ENCODE results near the gene SEL1L3.
"Not testable (repeated sequence)": the region's sequence is repeated elsewhere in the genome, so short reads cannot be mapped to it uniquely, and the experiment has no call there.

The SEL1L3 gene

GRCh38 chr4:25879587-25879986 lies 16.8 kb upstream of the SEL1L3 start:
- DNase-seq = no peak

- no peak for DNase-seq
Observed at GRCh38 chr4:25879091-25879584, 16.4 kb upstream of the SEL1L3 start.

GRCh38 chr4:25878676-25879075 lies 15.9 kb upstream of the SEL1L3 start:
- DNase-seq = no peak

GRCh38 chr4:25875281-25875745 lies 12.5 kb upstream of the SEL1L3 start:
- no peak for DNase-seq

DNA sequence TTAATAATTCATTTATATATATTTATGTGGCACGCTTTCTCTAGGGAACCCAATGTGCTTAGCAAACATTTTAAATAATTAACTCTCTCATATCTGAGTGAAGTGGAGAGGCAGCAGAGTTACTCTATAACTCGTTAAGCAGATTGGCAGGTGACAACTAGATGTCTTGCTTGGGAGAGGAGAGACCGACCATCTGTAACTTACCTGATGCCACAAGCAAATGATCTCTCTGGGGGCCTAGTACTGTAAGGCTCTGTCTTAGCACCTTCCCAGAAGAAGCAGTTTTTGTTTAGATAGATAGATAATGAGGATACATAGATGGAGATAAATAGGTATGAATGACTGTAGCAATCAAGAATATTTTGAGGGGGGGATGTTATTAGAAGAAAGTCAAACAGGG lies 11.9 kb upstream of the SEL1L3 start:
- DNase-seq = no peak

GRCh38 chr4:25873632-25874129 lies 10.9 kb upstream of the SEL1L3 start:
- no peak for DNase-seq

DNA sequence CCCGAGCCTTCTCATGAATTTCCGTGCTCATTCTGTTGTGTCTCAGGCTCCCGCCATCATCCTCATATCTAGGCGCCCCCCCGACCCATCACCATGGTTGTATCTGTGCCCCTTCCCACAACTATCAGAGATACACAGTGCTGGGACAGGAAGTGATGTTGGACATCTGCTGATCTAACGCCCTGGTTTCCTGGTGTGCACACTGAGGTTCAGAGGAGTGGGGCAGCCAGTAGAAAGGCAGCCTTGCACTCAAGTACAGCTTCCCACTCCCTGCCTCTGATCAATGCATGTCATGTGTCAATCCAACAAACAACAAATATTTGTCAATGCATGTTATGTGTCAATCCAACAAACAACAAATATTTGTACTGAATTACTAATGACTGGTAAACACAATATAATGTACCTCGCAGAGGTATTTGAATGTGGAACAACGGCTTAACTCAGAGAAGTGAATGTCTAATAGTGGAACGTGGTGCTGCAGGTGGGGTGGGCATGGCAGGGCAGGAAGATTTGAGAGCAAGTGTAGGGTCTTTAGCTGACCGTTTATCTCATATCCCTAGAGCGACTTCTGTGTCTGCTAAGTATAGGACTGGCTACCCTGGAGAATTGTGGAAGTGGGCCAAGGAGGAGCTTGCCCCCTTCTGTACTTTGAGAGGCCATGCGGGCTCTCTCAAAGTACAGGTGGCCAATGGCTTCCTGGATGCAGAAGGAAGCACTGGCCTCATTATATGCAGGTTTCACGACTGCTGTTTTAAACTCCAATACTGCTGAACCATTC lies 10.3 kb upstream of the SEL1L3 start:
- DNase-seq = no peak

GRCh38 chr4:25870081-25870480 lies 7.3 kb upstream of the SEL1L3 start:
- no peak for DNase-seq

DNA sequence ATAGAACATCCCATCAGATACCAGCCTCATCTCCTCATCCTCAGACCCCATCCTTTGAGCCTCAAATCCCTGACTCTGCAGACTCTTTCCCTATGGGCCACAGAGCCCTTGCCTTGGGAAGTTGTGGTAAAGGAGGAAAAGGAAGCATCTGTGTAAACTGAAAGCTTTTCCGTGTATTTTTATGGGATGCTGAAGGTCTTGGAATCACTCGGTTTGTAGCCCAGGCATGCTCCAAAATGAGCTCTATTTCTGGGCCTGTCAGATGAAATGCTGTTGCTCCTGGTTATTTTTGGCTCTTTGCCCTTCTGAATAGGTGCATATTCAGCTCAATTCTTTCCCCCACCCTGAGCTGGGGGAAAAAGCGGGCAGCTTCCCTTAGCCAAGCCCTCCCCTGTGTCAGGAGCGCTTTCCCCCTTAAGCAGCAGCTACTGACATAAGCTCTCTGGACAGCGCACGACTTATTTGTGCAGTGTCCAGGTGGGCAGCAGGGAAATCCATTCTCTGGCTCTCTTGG lies 5.0 kb upstream of the SEL1L3 start:
- DNase-seq = no peak

DNA sequence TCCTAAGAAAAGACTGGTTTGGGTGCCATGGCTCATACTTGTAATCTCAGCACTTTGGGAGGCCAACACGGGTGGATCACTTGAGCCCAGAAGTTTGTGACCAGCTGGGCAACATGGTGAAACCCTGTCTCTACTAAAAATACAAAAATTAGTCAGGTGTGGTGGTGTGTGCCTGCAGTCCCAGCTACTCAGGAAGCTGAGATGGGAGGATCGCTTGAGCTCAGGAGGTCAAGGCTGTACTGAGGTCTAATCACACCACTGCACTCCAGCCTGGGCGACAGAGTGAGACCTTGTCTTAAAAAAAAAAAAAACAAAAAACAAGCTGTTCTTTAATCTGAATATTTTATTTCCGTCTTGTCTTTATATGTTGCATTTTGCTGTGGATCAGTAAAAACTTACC lies 3.6 kb upstream of the SEL1L3 start:
- not testable (repeated sequence) for DNase-seq

- no peak for DNase-seq
Observed at GRCh38 chr4:25865586-25865985, 2.8 kb upstream of the SEL1L3 start.

DNA sequence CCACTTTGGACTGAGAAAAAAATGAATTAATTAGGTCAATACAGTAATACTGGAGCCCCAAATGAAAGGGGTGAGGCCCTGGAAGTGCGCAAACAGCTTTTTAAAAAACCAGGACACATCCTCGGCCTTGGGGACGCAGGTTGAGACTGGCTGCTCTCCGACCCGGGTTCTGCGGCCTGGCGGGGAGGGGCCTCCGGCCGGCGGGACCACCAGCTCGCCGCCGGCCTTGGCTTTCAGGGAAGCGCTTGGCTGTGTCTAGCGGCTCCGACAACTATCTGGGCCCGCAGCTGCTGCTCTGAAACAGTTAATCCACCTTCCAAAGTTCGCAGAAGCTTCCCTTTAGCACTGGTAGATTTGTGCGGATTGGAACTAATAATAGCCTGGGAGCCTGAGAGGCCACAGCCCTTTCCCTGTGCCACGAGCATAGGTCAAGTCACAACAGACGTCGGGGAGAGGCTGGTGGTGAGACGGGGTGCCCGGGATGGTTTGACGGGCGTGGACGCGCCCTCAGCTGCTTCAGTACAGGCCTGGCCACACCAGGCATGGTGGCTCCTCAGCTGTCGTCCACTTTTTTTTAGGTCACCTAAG lies 1.1 kb upstream of the SEL1L3 start:
- DNase-seq = no peak

- DNase-seq = peak; percentile 17
Observed at GRCh38 chr4:25863347-25863784, 578 bp upstream of the SEL1L3 start.

GRCh38 chr4:25861951-25862410 lies 807 bp downstream of the SEL1L3 start:
- peak; percentile 32 for DNase-seq

- peak; percentile 60 for DNase-seq
Observed at GRCh38 chr4:25861280-25861950, 1.4 kb downstream of the SEL1L3 start.

GRCh38 chr4:25860586-25861279 lies 2.1 kb downstream of the SEL1L3 start:
- no peak for DNase-seq

GRCh38 chr4:25859429-25860148 lies 3.2 kb downstream of the SEL1L3 start:
- no peak for DNase-seq

GRCh38 chr4:25857851-25858400 lies 4.9 kb downstream of the SEL1L3 start:
- DNase-seq = no peak

DNA sequence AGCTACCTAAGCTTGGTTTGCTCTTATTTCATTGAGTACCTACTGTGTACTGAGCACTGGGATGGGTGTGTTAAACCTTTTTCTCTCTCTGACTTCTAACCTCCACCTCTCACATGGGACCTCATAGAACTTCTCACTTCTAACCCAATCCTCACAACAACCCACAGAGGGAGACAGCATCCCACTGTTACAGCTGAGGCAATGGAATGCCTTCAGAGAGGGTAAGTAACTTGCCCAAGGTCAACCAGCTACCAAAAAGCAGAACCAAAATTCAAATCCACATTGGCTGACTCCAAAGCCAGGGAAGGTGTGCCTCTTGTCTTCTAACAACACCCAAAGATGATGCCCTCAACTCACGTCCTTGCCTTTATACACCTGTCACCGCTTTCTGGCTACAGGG lies 5.4 kb downstream of the SEL1L3 start:
- no peak for DNase-seq

DNA sequence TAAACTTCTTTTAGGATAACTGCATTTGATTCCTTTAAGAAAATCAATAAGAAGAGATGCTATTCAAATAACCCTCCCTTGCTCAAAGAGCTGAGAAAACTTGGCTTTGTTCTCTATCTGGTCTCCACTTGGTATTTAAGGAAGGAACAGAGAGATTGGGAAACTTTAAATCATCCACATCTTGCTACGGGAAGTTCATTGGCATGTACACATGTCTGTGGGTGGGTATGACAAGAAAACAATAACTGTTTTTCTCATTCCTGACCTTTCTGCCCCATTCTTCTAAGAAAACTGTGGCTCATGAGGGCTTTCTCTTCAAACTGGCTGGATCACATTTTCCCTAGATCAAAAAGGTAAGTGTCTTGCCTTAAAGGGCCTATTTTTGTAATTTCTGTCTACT lies 6.0 kb downstream of the SEL1L3 start:
- DNase-seq = no peak

GRCh38 chr4:25852103-25852502 lies 10.7 kb downstream of the SEL1L3 start:
- DNase-seq = no peak
